Thyroid gland (tissue), 4 donors: Measurements from ENCODE around the gene GLRB.

Source experiments
- CTCF ChIP-seq, 6 experiments: fragments of 200-600 bp in 3 of 6; fragments of 450-650 bp in 3 of 6; sonication (generic) in 3 of 6; IDR thresholded peaks; one replicate each; pipeline ENCODE4 v1.5.1; 2016 to 2019; ENCODE audit warnings: antibody characterized with exemption in 6 of 6, mild to moderate bottlenecking in 2 of 6, inconsistent platforms in 1 of 6, moderate library complexity in 1 of 6
- POLR2A ChIP-seq, 2 donors: fragments of 450-650 bp; IDR thresholded peaks; one replicate each; pipeline ENCODE4 v1.6.1; 2017; ENCODE audit warnings: antibody characterized with exemption in 2 of 2, mild to moderate bottlenecking in 2 of 2, moderate library complexity in 1 of 2

- TF ChIP-seq CTCF (IDR thresholded peaks at IDR 0.05) (no peak), POLR2A (IDR thresholded peaks at IDR 0.05) (no peak)
Measured at GRCh38 chr4:157165935-157166610, 90.1 kb downstream of the GLRB start.
